OCI-M2 (cell line): Measurements from ENCODE around the gene IRF6.

Experiments used
- DNase-seq: peaks from one replicate; lab custom pipeline; 2025; ENCODE audit not compliant: unreplicated experiment; lab: John Stamatoyannopoulos, UW

Gene IRF6

GRCh38 chr1:209761011-209761635 is 44.8 kb downstream of the IRF6 start:
- no peak for DNase-seq

- DNase-seq: no peak
Observed at GRCh38 chr1:209759829-209760359, 46.0 kb downstream of the IRF6 start.

GRCh38 chr1:209758400-209758799 is 47.5 kb downstream of the IRF6 start:
- no peak for DNase-seq

DNA sequence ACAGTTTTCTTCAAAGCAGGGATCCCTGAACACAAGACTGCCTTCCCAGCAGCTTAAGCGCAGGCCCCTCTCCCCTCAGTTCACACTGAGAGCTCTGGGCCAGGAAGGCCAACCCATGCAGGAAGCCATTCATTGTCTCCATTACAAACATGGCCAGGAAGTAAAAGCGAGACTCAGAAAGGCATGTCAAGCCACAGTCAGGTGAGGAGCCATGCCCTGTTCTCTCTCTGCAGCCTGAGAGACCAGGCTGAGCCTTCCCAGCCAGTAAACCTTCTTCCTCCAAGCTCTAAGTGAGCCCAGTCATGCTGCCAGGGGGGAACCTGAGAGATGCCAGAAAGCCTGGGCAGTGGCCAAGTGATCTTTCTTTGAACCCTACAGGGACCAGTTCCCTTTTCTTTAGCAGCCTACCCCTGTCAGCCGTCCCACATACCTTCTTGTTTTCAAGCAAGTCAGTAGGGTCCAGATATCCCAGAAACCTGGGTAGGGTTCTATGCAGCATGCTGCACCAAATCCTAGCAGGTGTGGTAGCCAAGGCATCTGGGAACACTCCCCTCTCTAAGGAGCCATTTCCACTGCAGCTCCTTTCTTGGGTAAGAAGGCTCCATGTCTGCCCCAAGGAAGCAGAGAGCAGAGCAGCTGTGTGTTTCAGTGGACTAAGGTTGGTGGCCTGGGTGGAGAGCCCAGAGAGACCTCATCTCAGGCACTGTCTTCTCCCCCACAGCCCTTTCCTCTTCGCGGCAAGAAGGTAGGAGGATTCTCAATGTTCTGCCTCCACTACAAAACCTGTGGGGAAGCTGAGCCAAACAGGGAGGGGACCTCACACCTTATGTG is 49.1 kb downstream of the IRF6 start:
- no peak for DNase-seq

- no peak for DNase-seq
Observed at GRCh38 chr1:209755926-209756614, 49.9 kb downstream of the IRF6 start, which contains the start of gene TRAF3IP3. Gene TRAF3IP3, plus strand, starts transcription at chr1:209756053. Its CDS starts 3,987 bp downstream, at chr1:209760040.

DNA sequence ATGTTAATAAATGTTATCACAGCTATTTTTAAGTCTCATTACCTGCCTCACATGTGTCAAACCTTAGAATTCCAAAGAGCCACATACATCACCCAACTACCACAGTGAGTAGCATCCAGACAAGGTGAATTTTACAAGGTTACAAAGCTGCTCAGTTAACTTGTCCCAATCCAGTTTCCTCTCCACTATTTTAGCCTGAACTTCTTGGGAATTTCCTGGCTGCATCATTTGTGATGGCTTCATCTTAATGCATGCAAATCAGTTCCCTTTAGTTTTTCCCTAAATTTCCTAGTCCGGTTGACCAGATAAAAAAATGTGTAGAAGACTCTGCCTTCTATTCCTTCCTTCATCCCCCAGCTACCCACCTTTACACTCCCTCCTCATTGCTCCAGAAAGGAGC is 50.7 kb downstream of the IRF6 start:
- no peak for DNase-seq

- DNase-seq: no peak
Observed at GRCh38 chr1:209752890-209753289, 53.1 kb downstream of the IRF6 start.

DNA sequence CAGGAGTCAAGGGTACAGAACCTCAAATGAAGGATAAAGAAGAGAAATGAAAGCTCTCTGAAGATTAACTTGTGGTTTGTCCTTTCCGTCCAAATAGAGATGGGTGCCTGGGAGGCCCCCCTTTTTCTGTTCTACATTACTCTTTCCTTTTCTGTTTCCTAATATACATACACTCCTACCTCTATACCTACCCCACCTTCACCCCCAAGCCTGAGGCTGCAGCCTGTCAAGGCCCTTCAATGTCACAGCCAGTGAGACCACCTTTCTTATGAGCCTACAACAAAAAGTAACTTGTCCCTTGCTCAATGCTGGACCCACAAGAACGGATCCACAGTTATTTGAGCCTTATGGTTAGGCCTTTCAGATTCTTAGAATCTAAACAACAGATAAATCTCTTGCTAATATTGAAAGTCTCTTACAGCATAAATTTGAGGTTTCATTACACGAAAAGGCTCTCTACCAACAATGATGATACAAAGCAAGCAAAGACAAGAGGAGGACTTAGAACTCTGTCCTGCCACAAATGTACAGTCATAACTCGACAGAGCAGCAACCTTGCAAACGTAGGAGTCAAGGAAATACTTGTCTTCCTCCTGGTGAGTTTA is 54.2 kb downstream of the IRF6 start:
- no peak for DNase-seq

DNA sequence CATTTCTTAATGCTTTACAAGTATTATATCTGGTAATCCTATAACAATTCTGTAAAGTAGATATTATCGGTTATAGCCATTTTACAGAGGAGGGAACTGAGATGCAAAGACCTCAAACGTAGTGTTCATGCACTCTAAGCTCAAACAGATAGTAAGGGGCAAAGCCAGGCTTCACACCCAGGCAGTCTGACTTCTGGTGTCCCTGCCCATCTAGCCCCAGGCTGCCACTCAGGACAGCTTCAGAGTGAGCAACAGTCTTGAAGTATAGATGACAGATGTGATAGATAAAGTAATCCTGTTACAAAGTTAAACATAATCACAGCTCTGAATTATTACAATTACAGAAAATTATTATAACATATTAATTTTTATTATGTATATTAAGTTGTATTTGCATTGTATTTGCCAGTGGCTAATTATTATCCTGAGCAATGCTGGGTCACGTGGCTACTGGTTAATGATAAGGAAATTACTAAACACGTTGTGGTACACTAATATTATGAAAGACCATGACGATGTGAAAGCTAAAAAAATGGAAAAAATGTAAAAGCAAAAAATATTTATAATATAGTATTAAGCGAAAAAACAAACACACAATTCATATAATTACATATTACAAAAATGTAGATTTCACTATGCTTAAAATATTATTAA is 56.1 kb downstream of the IRF6 start:
- no peak for DNase-seq

GRCh38 chr1:209749205-209749604 is 56.7 kb downstream of the IRF6 start:
- DNase-seq: no peak

DNA sequence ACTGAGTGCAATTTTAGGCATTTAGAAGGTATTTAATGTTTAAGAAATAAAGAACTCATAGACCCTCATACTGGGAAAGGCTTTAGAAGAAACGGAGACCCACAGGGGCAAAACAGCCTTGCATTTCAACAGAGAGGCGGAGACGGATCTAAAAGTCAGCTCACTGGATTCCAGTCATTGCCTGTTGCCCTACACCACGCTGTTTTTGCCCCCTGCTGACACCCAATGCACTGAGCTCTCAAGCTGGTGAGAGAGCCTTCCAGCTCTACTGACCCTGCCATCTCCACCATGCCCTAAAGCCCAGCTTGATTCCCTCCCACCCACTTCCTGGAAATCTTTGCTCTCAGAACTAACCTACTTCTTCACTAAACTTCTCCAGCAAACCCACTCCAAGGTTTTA is 57.3 kb downstream of the IRF6 start:
- no peak for DNase-seq

- no peak for DNase-seq
Observed at GRCh38 chr1:209747580-209748262, 58.2 kb downstream of the IRF6 start.

- DNase-seq: peak; percentile 51
Observed at GRCh38 chr1:209746451-209747165, 59.3 kb downstream of the IRF6 start.

GRCh38 chr1:209743145-209743482 is 62.8 kb downstream of the IRF6 start:
- no peak for DNase-seq

DNA sequence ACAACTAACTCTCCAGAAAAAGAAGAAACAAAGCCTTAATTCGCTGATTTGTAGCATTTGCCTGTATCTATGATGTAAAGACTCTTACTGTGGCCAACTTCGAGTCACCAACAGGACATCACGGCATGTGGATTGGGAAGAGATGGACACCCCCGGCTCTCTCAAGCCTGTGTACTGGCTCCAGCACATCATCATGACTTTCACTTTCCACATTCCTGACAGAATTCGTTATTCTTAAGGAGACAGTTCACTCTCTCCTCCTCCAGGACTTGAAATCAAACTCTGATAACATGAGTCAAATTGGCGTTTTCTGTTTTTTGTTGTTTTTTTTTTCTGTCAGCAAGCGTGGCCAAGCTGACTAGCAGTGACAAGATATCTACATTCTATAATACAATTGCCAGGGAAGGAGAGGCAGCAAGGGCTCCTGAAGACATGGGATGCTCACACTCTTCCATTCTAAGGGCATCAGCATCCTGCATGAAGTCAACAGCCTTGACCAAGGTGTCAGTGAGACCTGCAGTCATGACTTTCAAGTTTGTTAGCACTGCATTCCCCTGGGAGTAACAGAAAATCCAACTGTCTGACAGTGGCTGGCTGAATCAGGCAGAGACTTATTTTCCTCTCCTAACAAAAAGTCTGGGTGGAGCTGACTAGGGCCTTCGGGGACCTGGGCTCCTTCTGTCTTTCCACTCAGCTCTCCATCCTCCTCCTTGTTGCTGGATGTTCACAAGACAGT is 63.4 kb downstream of the IRF6 start:
- no peak for DNase-seq

DNA sequence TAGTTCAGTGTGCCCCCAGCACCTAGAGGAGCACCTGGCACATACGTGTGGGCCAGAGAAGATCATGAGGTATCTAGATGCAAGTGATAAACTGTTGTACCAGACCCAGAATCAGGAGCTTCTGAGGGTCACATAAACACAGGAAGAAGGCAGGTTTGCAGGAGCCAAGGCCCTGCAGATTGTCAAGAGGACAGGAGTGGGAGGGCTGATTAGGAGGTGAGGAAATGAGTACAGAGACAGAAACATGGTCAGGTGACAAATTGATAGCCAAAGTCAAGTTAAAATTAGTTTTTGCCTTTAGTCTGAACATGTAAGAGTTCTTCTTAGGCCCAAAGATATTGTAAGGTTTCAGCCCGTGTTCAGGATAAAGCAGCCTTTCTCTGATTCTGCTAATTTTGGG is 64.1 kb downstream of the IRF6 start:
- DNase-seq: no peak

GRCh38 chr1:209741193-209741592 is 64.7 kb downstream of the IRF6 start:
- no peak for DNase-seq

- DNase-seq: no peak
Observed at GRCh38 chr1:209738270-209738669, 67.7 kb downstream of the IRF6 start.

DNA sequence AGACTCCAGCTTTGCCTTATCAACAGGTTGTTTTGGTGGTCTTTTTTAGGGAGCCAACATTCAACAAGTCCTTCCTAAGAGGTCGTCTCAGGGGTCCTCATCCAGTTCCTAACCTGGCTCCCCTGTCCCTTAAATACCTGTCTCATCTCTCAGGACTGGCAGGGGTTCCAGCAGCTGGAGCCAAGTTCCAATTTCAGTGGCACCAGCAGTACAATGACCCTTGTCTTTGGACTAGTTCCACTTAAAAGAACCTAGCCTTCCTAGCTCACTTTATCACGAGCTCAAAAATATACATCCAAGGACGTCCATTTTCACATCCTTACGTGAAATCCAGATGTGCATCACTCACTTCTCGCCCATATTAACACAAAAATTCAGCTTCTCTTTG is 68.8 kb downstream of the IRF6 start:
- DNase-seq: no peak
